UCSD-AML1 (cell line): ENCODE data around the gene SMARCC2.
A peak's percentile ranks its signal among the peaks of the same experiment; 100 is the strongest.
"Not testable (repeated sequence)": the region's sequence is repeated elsewhere in the genome, so short reads cannot be mapped to it uniquely, and the experiment has no call there.

Experiments used
- DNase-seq: peaks from one replicate; lab custom pipeline; 2025; ENCODE audit not compliant: unreplicated experiment; lab: John Stamatoyannopoulos, UW

Gene SMARCC2

GRCh38 chr12:56126732-56127239 lies 62.5 kb downstream of the SMARCC2 start:
- no peak for DNase-seq

DNA sequence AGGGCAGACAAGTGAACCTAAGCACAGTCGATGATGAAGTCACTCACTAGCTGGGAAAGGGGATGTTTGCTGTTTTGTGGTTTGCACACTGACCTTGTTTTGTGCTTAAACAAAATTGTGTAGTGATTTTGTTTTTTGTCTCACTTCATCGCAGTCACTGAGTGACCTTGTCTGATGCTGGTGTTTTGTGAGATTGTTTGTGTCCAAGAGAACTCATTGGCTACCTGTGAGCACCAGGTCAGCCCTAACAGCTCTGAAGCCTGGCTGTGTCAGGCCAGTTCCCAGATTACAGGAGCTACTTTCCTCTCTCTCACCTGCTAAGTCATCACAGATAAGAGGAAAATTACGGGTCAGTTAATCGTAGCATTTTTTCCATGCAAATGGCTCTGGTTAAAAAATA lies 65.2 kb downstream of the SMARCC2 start:
- no peak for DNase-seq

- no peak for DNase-seq
Measured at GRCh38 chr12:56122637-56123036, 66.6 kb downstream of the SMARCC2 start.

DNA sequence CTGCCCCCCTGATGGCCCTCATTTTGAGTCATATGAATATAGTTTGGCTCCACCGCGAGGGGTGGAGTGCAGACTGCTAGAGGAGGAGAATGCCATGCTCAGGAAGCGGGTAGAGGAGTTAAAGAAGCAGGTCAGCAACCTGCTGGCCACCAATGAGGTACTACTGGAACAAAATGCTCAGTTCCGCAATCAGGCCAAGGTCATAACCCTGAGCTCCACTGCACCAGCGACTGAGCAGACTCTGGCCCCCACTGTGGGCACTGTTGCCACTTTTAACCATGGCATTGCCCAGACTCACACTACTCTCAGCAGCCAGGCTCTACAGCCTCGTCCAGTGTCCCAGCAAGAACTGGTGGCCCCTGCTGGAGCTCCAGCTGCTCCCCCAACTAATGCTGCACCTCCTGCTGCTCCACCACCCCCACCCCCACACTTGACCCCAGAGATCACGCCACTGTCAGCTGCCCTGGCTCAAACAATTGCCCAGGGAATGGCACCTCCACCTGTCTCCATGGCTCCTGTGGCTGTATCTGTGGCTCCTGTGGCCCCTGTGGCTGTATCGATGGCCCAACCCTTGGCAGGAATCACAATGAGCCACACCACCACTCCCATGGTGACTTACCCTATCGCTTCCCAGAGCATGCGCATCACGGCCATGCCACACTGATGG lies 67.9 kb downstream of the SMARCC2 start:
- DNase-seq, result no peak

DNA sequence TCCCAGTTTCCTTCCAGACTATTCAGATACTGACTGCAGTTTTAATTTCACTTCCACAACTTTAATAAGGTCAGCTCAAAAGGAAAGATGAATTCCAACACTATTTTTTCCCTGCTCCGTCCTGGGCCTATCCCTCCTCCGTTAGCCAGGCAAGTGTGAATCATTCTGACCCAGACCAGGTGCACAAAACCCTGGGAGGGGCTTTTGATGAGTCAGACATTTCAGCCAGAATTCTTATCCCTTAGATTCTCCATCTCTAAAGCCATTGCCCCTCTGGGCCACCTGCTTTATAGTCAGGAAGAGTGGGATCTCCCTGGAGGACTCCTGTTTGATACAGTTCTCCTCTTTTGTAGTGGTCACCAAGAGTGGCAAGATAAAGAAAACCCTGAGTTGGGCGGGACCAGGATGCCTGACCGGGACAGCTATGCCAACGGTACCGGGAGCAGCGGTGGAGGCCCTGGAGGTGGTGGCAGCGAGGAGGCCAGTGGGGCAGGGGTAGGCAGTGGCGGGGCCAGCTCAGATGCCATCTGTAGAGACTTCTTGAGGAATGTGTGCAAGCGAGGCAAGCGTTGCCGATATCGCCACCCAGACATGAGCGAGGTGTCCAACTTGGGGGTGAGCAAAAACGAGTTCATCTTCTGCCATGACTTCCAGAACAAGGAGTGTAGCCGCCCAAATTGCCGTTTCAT lies 69.0 kb downstream of the SMARCC2 start:
- no peak for DNase-seq

GRCh38 chr12:56119361-56119796 lies 69.9 kb downstream of the SMARCC2 start:
- peak; percentile 55 for DNase-seq

GRCh38 chr12:56118688-56119357 lies 70.5 kb downstream of the SMARCC2 start:
- no peak for DNase-seq

- peak; percentile 97 for DNase-seq
Measured at GRCh38 chr12:56117778-56118687, 71.2 kb downstream of the SMARCC2 start, which contains the start of gene ZC3H10. Gene ZC3H10, plus strand, starts transcription at chr12:56118266. Its CDS starts 2,297 bp downstream, at chr12:56120563.

GRCh38 chr12:56117082-56117706 lies 72.1 kb downstream of the SMARCC2 start:
- not testable (repeated sequence) for DNase-seq

GRCh38 chr12:56116267-56117081 lies 72.8 kb downstream of the SMARCC2 start, which contains the start of gene RPL41:
Gene RPL41, plus strand, starts transcription at chr12:56116633.
- peak; percentile 92 for DNase-seq

- no peak for DNase-seq
Measured at GRCh38 chr12:56115329-56115728, 74.0 kb downstream of the SMARCC2 start.

- no peak for DNase-seq
Measured at GRCh38 chr12:56114084-56114483, 75.2 kb downstream of the SMARCC2 start.
